Sciatic nerve (tissue), 2 donors: ENCODE measurements around the gene PPP1R15B. TPM values are rescaled to one million over a fixed set of nuclear protein-coding genes. Genes with fewer than 3 reads are reported as not detected.
A peak's percentile ranks its signal among the peaks of the same experiment; 100 is the strongest.
"Not testable (repeated sequence)": the region's sequence is repeated elsewhere in the genome, so short reads cannot be mapped to it uniquely, and the experiment has no call there.

ENCODE experiments used
- ATAC-seq: fragments of 200-7000 bp; cut with Tn5 transposase; one replicate; pipeline ENCODE4 v1.9.1; 2020; ENCODE audit warnings: mild to moderate bottlenecking, moderate library complexity
- DNase-seq: peaks from one replicate; pipeline ENCODE4 v3.0.0-alpha.2; 2020; ENCODE audit warnings: low spot score
- intact Hi-C: fragments of 100-400 bp; cut with DNase I; formaldehyde crosslinking; loops from one replicate; pipeline ENCODE4 v1.14.2; 2022
- total RNA-seq: library from RNA; stranded (reverse); fragmentation: NEBNext Ultra II Directional; extraction: Animal tissue kit (Norgen Biotek cat#: 25700); gene quantifications from one replicate; pipeline ENCODE4 v1.2.1, GENCODE V29; 2021
- donor health status: DM: no; HTN: no; CAD: no.
- donor health status: DM: no; HTN: no; CAD: no.

The PPP1R15B gene
- total RNA-seq, 1 donor from 2014 or later, result 38.7 TPM

- no peak for ATAC-seq
Measured at GRCh38 chr1:204426474-204426873, 14.9 kb upstream of the PPP1R15B start.

GRCh38 chr1:204426035-204426436 lies 14.4 kb upstream of the PPP1R15B start:
- intact Hi-C loops, result no loop called here
- DNase-seq (no peak), ATAC-seq (no peak)

More at GRCh38 chr1:204426474-204426873, 14.9 kb upstream of the PPP1R15B start:
- no peak for DNase-seq
- intact Hi-C loops, result no loop called here

GRCh38 chr1:204424621-204425020 lies 13.0 kb upstream of the PPP1R15B start:
- ATAC-seq (no peak), DNase-seq (no peak)
- intact Hi-C loops, result no loop called here

- DNase-seq, intact Hi-C loops, ATAC-seq: not testable (repeated sequence)
Measured at GRCh38 chr1:204422061-204422705, 10.6 kb upstream of the PPP1R15B start.

- no peak for ATAC-seq
- intact Hi-C loops, result no loop called here
- DNase-seq, result no peak
Measured at GRCh38 chr1:204421441-204421840, 9.8 kb upstream of the PPP1R15B start.

- DNase-seq (no peak), ATAC-seq (no peak)
- intact Hi-C loops, result no loop called here
Measured at GRCh38 chr1:204420039-204421004, 8.7 kb upstream of the PPP1R15B start.

- ATAC-seq (no peak), DNase-seq (no peak)
- intact Hi-C loops, result no loop called here
Measured at GRCh38 chr1:204419064-204419403, 7.4 kb upstream of the PPP1R15B start.

- DNase-seq, result no peak
- ATAC-seq, result no peak
- intact Hi-C loops, result no loop called here
Measured at GRCh38 chr1:204418174-204419063, 6.8 kb upstream of the PPP1R15B start.

- DNase-seq (no peak), ATAC-seq (peak; percentile 81)
- intact Hi-C loops, result no loop called here
Measured at GRCh38 chr1:204417074-204417997, 5.7 kb upstream of the PPP1R15B start.

GRCh38 chr1:204416589-204417073 lies 5.0 kb upstream of the PPP1R15B start:
- DNase-seq, result no peak
- ATAC-seq, result no peak
- intact Hi-C loops, result no loop called here

GRCh38 chr1:204415351-204415750 lies 3.7 kb upstream of the PPP1R15B start:
- DNase-seq (no peak), ATAC-seq (no peak)
- intact Hi-C loops, result no loop called here

- ATAC-seq (no peak), DNase-seq (no peak)
- intact Hi-C loops, result no loop called here
Measured at GRCh38 chr1:204414016-204414415, 2.4 kb upstream of the PPP1R15B start.

- no peak for ATAC-seq
- no peak for DNase-seq
- intact Hi-C loops, result no loop called here
Measured at GRCh38 chr1:204413170-204413535, 1.5 kb upstream of the PPP1R15B start.

- no peak for DNase-seq
- intact Hi-C loops, result no loop called here
- peak; percentile 52 for ATAC-seq
Measured at GRCh38 chr1:204410688-204411450, 748 bp downstream of the PPP1R15B start.

GRCh38 chr1:204409836-204410687 lies 1.6 kb downstream of the PPP1R15B start:
- ATAC-seq (no peak), DNase-seq (no peak)
- intact Hi-C loops, result no loop called here

- intact Hi-C loops, result no loop called here
- DNase-seq (no peak), ATAC-seq (no peak)
Measured at GRCh38 chr1:204409123-204409522, 2.5 kb downstream of the PPP1R15B start.

- DNase-seq, result no peak
- ATAC-seq, result no peak
- intact Hi-C loops, result no loop called here
Measured at GRCh38 chr1:204408602-204409001, 3.0 kb downstream of the PPP1R15B start.
